ENCODE measurements around the gene L3MBTL4. TPM values are rescaled to one million over a fixed set of nuclear protein-coding genes. Genes with fewer than 3 reads are reported as not detected.

The L3MBTL4 gene
- total and polyA plus RNA-seq, 4 donors = 2.3 to 15.0 (median 5.0) TPM

DNA sequence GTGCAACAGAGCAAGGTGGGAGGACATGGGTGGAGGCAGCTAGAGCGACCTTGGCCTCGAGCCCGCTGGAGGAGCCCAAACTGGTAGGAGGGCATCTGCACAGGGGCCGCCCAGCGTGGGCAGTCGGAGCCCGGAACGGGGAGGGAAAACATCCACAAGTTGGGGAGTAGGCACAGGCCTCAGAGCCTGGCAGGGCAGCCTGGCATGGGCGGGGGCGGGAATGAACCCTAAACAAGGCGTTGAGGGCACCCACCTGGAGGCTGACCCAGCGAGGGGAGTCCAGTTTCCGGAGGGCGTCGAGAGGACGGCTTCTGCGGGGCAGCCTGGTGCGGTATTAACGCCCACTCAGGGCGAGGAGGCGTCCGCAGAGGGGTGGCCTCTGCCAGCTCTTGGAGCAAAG is 129.9 kb downstream of the L3MBTL4 start (continued):
- no peak for TF ChIP-seq SP1 (IDR thresholded peaks at IDR 0.05)

DNA sequence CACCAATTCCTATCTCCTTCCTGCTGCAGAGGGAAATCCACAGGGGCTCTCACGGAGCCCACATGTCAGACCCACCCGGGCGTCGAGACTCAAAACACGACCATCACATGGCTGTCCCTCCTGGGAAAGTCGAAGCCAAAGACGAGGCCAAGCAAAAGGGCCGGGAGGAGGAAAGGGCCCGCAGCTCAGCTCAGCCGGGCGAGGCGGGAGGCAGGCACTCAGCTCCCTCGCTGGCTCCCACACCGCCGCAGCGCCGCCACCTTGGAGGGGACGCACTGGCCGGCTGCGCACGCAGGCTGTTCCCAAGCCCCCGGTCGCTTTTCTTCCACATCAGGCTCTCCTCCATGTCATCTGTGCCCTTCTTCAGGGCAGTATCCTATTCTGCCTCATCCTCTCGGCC is 130.4 kb downstream of the L3MBTL4 start:
- no peak for DNase-seq (ENCODE audit: low spot score)
- H3K9ac ChIP-seq (ENCODE audit: low read depth in 1 of 2, low read length in 2 of 2) = no peak overlapping the region
- 98% methylated on average over 24 of the region's 24 CpGs for WGBS

More for the DNA sequence above, 130.4 kb downstream of the L3MBTL4 start:
- Histone ChIP-seq H3K4me1 (ENCODE audit: control insufficient read depth in 4 of 4, insufficient read depth in 4 of 4, low read length in 3 of 4) (peaks cover 0 to 9% (median 6%) of the 10 kb centered on the region in 4 donors), H3K27me3 (ENCODE audit: control insufficient read depth in 4 of 4, insufficient read depth in 4 of 4, low read length in 3 of 4) (no peaks in the 10 kb centered on the region), H3K36me3 (ENCODE audit: control insufficient read depth in 4 of 4, insufficient read depth in 3 of 4, low read depth in 1 of 4, low read length in 3 of 4) (peaks cover 0 to 6% (median 5%) of the 10 kb centered on the region in 4 donors), H3K27ac (ENCODE audit: low read depth in 1 of 2, low read length in 2 of 2) (no peak overlapping the region), H3K9me3 (ENCODE audit: control insufficient read depth in 4 of 4, low read length in 3 of 4) (no peaks in the 10 kb centered on the region), H3K4me3 (ENCODE audit: low read depth in 1 of 3, low read length in 3 of 3) (no peak overlapping the region)
- TF ChIP-seq, protein P1, sequence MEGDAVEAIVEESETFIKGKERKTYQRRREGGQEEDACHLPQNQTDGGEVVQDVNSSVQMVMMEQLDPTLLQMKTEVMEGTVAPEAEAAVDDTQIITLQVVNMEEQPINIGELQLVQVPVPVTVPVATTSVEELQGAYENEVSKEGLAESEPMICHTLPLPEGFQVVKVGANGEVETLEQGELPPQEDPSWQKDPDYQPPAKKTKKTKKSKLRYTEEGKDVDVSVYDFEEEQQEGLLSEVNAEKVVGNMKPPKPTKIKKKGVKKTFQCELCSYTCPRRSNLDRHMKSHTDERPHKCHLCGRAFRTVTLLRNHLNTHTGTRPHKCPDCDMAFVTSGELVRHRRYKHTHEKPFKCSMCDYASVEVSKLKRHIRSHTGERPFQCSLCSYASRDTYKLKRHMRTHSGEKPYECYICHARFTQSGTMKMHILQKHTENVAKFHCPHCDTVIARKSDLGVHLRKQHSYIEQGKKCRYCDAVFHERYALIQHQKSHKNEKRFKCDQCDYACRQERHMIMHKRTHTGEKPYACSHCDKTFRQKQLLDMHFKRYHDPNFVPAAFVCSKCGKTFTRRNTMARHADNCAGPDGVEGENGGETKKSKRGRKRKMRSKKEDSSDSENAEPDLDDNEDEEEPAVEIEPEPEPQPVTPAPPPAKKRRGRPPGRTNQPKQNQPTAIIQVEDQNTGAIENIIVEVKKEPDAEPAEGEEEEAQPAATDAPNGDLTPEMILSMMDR (IDR thresholded peaks at IDR 0.05; ENCODE audit: low read depth, low read length, missing input control) = no peak
- TF ChIP-seq SP1 (IDR thresholded peaks at IDR 0.05) = no peak
- TF ChIP-seq JUND (IDR thresholded peaks at IDR 0.05) = no peak
- TF ChIP-seq NR2F2 (IDR thresholded peaks at IDR 0.05) = no peak
- TF ChIP-seq, protein P2, sequence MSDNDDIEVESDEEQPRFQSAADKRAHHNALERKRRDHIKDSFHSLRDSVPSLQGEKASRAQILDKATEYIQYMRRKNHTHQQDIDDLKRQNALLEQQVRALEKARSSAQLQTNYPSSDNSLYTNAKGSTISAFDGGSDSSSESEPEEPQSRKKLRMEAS (IDR thresholded peaks at IDR 0.05) = no peak
- TF ChIP-seq RAD21 (IDR thresholded peaks at IDR 0.05) = no peak
- TF ChIP-seq, protein P3, sequence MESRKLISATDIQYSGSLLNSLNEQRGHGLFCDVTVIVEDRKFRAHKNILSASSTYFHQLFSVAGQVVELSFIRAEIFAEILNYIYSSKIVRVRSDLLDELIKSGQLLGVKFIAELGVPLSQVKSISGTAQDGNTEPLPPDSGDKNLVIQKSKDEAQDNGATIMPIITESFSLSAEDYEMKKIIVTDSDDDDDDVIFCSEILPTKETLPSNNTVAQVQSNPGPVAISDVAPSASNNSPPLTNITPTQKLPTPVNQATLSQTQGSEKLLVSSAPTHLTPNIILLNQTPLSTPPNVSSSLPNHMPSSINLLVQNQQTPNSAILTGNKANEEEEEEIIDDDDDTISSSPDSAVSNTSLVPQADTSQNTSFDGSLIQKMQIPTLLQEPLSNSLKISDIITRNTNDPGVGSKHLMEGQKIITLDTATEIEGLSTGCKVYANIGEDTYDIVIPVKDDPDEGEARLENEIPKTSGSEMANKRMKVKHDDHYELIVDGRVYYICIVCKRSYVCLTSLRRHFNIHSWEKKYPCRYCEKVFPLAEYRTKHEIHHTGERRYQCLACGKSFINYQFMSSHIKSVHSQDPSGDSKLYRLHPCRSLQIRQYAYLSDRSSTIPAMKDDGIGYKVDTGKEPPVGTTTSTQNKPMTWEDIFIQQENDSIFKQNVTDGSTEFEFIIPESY (IDR thresholded peaks at IDR 0.05) = no peak
- no peak for TF ChIP-seq EGR1 (IDR thresholded peaks at IDR 0.05; ENCODE audit: low read depth in 2 of 2)
- TF ChIP-seq, protein P4, sequence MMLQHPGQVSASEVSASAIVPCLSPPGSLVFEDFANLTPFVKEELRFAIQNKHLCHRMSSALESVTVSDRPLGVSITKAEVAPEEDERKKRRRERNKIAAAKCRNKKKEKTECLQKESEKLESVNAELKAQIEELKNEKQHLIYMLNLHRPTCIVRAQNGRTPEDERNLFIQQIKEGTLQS (IDR thresholded peaks at IDR 0.05) = no peak
- TF ChIP-seq RXRA (IDR thresholded peaks at IDR 0.05) = no peak
- no peak for TF ChIP-seq GABPA (IDR thresholded peaks at IDR 0.05 in 1 of 2, conservative IDR thresholded peaks at IDR 0.05 in 1 of 2)
- TF ChIP-seq TAF1 (conservative IDR thresholded peaks at IDR 0.05) = no peak
- no peak for TF ChIP-seq YY1 (IDR thresholded peaks at IDR 0.05)
- no peak for TF ChIP-seq HNF4G (IDR thresholded peaks at IDR 0.05)
- TF ChIP-seq, protein P5, sequence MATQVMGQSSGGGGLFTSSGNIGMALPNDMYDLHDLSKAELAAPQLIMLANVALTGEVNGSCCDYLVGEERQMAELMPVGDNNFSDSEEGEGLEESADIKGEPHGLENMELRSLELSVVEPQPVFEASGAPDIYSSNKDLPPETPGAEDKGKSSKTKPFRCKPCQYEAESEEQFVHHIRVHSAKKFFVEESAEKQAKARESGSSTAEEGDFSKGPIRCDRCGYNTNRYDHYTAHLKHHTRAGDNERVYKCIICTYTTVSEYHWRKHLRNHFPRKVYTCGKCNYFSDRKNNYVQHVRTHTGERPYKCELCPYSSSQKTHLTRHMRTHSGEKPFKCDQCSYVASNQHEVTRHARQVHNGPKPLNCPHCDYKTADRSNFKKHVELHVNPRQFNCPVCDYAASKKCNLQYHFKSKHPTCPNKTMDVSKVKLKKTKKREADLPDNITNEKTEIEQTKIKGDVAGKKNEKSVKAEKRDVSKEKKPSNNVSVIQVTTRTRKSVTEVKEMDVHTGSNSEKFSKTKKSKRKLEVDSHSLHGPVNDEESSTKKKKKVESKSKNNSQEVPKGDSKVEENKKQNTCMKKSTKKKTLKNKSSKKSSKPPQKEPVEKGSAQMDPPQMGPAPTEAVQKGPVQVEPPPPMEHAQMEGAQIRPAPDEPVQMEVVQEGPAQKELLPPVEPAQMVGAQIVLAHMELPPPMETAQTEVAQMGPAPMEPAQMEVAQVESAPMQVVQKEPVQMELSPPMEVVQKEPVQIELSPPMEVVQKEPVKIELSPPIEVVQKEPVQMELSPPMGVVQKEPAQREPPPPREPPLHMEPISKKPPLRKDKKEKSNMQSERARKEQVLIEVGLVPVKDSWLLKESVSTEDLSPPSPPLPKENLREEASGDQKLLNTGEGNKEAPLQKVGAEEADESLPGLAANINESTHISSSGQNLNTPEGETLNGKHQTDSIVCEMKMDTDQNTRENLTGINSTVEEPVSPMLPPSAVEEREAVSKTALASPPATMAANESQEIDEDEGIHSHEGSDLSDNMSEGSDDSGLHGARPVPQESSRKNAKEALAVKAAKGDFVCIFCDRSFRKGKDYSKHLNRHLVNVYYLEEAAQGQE (IDR thresholded peaks at IDR 0.05) = no peak

Data from liver (tissue), 9 donors.